ENCODE results near the gene CLCNKB.

Gene CLCNKB

GRCh38 chr1:16067127-16067768 is 23.7 kb downstream of the CLCNKB start:
- TF ChIP-seq TAF1 (IDR thresholded peaks at IDR 0.05; ENCODE audit: borderline replicate concordance, insufficient read depth, low read length) (no peak), FOXP2 (optimal IDR thresholded peaks at IDR 0.05; ENCODE audit: borderline replicate concordance, extremely low read depth, extremely low read length, insufficient read depth) (no peak), REST (IDR thresholded peaks at IDR 0.05; ENCODE audit: insufficient read depth in 1 of 2, low read depth in 2 of 2, low read length in 2 of 2) (no peak), POLR2AphosphoS5 (IDR thresholded peaks at IDR 0.05; ENCODE audit: low read depth, low read length) (no peak), SIN3A (IDR thresholded peaks at IDR 0.05; ENCODE audit: borderline replicate concordance, insufficient read depth, low read length) (no peak)

GRCh38 chr1:16067933-16068332 is 24.4 kb downstream of the CLCNKB start:
- TF ChIP-seq FOXP2 (optimal IDR thresholded peaks at IDR 0.05; ENCODE audit: borderline replicate concordance, extremely low read depth, extremely low read length, insufficient read depth) (no peak), REST (IDR thresholded peaks at IDR 0.05; ENCODE audit: insufficient read depth in 1 of 2, low read depth in 2 of 2, low read length in 2 of 2) (no peak), SIN3A (IDR thresholded peaks at IDR 0.05; ENCODE audit: borderline replicate concordance, insufficient read depth, low read length) (no peak), POLR2AphosphoS5 (IDR thresholded peaks at IDR 0.05; ENCODE audit: low read depth, low read length) (no peak), TAF1 (IDR thresholded peaks at IDR 0.05; ENCODE audit: borderline replicate concordance, insufficient read depth, low read length) (no peak)

GRCh38 chr1:16068356-16069270 is 25.0 kb downstream of the CLCNKB start:
- TF ChIP-seq TAF1 (IDR thresholded peaks at IDR 0.05; ENCODE audit: borderline replicate concordance, insufficient read depth, low read length) = no peak
- TF ChIP-seq POLR2AphosphoS5 (IDR thresholded peaks at IDR 0.05; ENCODE audit: low read depth, low read length) = no peak
- TF ChIP-seq SIN3A (IDR thresholded peaks at IDR 0.05; ENCODE audit: borderline replicate concordance, insufficient read depth, low read length) = no peak
- no peak for TF ChIP-seq FOXP2 (optimal IDR thresholded peaks at IDR 0.05; ENCODE audit: borderline replicate concordance, extremely low read depth, extremely low read length, insufficient read depth)
- TF ChIP-seq REST (IDR thresholded peaks at IDR 0.05; ENCODE audit: insufficient read depth in 1 of 2, low read depth in 2 of 2, low read length in 2 of 2) = no peak

GRCh38 chr1:16070640-16071355 is 27.2 kb downstream of the CLCNKB start:
- no peak for TF ChIP-seq TAF1 (IDR thresholded peaks at IDR 0.05; ENCODE audit: borderline replicate concordance, insufficient read depth, low read length)
- TF ChIP-seq FOXP2 (optimal IDR thresholded peaks at IDR 0.05; ENCODE audit: borderline replicate concordance, extremely low read depth, extremely low read length, insufficient read depth) = no peak
- no peak for TF ChIP-seq SIN3A (IDR thresholded peaks at IDR 0.05; ENCODE audit: borderline replicate concordance, insufficient read depth, low read length)
- TF ChIP-seq REST (IDR thresholded peaks at IDR 0.05; ENCODE audit: insufficient read depth in 1 of 2, low read depth in 2 of 2, low read length in 2 of 2) = no peak
- no peak for TF ChIP-seq POLR2AphosphoS5 (IDR thresholded peaks at IDR 0.05; ENCODE audit: low read depth, low read length)
